ENCODE data around the gene POLR2I.
"Not testable (repeated sequence)": the region's sequence is repeated elsewhere in the genome, so short reads cannot be mapped to it uniquely, and the experiment has no call there.

POLR2I gene

DNA sequence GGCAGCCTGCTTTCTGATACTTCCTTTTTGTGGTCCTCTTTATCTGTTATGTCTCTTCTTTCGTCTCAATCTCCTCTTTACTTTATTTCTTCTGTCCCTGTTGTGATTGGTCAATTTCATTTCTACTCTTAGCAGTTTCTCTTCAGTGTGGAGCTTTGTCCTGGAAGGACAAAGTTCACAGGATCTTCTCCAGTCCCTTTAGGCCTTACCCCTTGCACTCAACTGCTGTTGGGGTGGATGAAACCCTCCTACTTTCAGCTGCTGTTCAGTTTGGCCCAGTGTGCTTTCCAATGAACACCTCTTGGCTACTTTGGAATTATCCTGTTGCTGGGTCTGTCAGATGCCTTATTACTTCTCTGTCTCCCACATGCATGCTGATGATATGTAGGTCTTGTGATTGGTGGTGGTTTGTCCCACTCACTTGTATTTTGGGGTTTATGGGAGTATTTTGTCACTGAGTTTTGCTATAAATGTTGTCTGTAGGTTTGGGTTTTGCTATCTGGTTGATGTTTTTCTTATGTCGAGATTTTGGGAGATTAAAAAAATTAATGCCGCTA, 35.2 kb downstream of the POLR2I start:
- H3K4me1 Mint-ChIP-seq (ENCODE audit: low read depth) = no peaks in the 10 kb centered on the region
- H3K9me3 Mint-ChIP-seq = no peaks in the 10 kb centered on the region
- intact Hi-C loops (cut with micrococcal nuclease) = no loop called here
- H3K4me3 Mint-ChIP-seq = no peak overlapping the region
- H3K36me3 Mint-ChIP-seq (ENCODE audit: low read depth) = peaks cover 21% of the 10 kb centered on the region
- H3K27me3 Mint-ChIP-seq = no peaks in the 10 kb centered on the region
- no peak overlapping the region for H3K27ac Mint-ChIP-seq

GRCh38 chr19:36073121-36073876, 41.4 kb downstream of the POLR2I start:
- Mint-ChIP-seq H3K9me3 (no peaks in the 10 kb centered on the region), H3K27me3 (no peaks in the 10 kb centered on the region), H3K4me1 (ENCODE audit: low read depth) (no peaks in the 10 kb centered on the region), H3K4me3 (no peak overlapping the region), H3K27ac (no peak overlapping the region), H3K36me3 (ENCODE audit: low read depth) (peaks cover 25% of the 10 kb centered on the region)
- intact Hi-C loops (cut with micrococcal nuclease) = no loop called here

- Mint-ChIP-seq H3K4me1 (ENCODE audit: low read depth) (no peaks in the 10 kb centered on the region), H3K27me3 (no peaks in the 10 kb centered on the region), H3K9me3 (no peaks in the 10 kb centered on the region), H3K27ac (no peak overlapping the region), H3K36me3 (ENCODE audit: low read depth) (peaks cover 35% of the 10 kb centered on the region), H3K4me3 (no peak overlapping the region)
- intact Hi-C loops (cut with micrococcal nuclease) = no loop called here
These were observed 42.6 kb downstream of the POLR2I start for GRCh38 chr19:36072081-36072480.

DNA sequence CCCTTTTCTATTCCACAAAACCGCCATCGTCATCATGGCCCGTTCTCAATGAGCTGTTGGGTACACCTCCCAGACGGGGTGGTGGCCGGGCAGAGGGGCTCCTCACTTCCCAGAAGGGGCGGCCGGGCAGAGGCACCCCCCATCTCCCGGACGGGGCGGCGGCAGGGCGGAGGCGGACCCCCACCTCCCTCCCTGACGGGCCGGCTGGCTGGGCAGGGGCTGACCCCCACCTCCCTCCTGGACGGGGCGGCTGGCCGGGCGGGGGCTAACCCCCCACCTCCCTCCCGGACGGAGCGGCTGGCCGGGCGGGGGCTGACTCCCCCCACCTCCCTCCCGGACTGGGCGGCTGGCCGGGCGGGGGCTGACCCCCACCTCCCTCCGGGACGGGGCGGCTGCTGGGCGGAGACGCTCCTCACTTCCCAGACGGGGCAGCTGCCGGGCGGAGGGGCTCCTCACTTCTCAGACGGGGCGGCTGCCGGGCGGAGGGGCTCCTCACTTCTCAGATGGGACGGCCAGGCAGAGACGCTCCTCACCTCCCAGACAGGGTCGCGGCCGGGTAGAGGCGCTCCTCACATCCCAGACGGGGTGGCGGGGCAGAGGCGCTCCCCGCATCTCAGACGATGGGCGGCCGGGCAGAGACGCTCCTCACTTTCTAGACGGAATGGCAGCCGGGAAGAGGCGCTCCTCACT, 45.7 kb downstream of the POLR2I start:
- H3K27me3 Mint-ChIP-seq; H3K9me3 Mint-ChIP-seq; H3K4me1 Mint-ChIP-seq (ENCODE audit: low read depth); H3K27ac Mint-ChIP-seq; intact Hi-C loops (cut with micrococcal nuclease); H3K4me3 Mint-ChIP-seq: not testable (repeated sequence)
- H3K36me3 Mint-ChIP-seq (ENCODE audit: low read depth) = peaks cover 35% of the 10 kb centered on the region

DNA sequence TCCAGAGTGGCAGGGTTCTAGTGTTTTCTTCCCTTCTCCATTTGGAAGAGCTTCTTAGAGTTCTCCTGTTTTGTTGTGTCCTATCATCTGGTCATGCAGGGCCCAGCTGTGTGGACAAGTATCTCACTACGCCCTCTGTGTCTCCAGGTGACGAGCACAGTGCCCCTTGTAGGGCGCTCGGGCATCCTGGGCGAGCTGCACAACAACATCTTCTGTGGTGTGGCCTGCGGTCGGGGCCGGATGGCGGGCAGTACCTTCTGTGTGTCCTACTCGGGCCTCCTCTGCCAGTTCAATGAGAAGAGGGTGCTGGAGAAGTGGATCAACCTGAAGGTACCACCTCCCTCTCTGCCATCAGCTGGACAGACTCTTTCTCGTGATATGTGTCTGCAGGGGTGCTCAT, 47.0 kb downstream of the POLR2I start:
- Mint-ChIP-seq H3K4me1 (ENCODE audit: low read depth) (peaks cover 8% of the 10 kb centered on the region), H3K27me3 (no peaks in the 10 kb centered on the region), H3K36me3 (ENCODE audit: low read depth) (peaks cover 28% of the 10 kb centered on the region), H3K27ac (no peak overlapping the region), H3K9me3 (no peaks in the 10 kb centered on the region), H3K4me3 (no peak overlapping the region)
- intact Hi-C loops (cut with micrococcal nuclease) = no loop called here

DNA sequence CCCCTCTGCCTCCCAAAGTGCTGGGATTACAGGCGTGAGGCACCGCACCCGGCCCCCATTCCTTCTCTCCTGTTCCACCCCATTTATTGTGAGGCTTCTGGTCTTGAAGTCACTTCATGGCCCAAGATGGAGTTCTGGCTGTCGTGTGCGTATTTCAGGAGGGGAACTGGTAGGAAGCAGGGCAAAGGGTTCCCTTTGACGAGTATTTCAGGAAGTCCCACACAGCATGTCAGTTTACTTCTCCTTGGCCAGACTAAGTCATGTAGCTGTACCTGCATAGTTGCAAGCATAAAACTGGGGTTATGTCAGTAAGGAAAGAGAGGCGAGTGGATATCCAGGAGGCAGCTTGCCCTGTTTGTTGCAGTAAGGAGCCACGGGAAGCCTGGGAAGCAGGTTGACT, 49.8 kb downstream of the POLR2I start:
- H3K9me3 Mint-ChIP-seq = no peaks in the 10 kb centered on the region
- H3K4me3 Mint-ChIP-seq = no peak overlapping the region
- peaks cover 8% of the 10 kb centered on the region for H3K4me1 Mint-ChIP-seq (ENCODE audit: low read depth)
- peak overlapping the region; percentile 64 for H3K27ac Mint-ChIP-seq
- no peaks in the 10 kb centered on the region for H3K27me3 Mint-ChIP-seq
- H3K36me3 Mint-ChIP-seq (ENCODE audit: low read depth) = peaks cover 18% of the 10 kb centered on the region
- intact Hi-C loops (cut with micrococcal nuclease) = no loop called here

All from dendritic cell treated with granulocyte-macrophage colony-stimulating factor and Interleukin-4, amounts not matched to agents 40 ng/mL and 50 ng/mL, for 4 days (primary cell).